Measurements from ENCODE around the gene LCA5L. TPM values are rescaled to one million over a fixed set of nuclear protein-coding genes. Genes with fewer than 3 reads are reported as not detected.

LCA5L gene
- total and polyA plus RNA-seq, 2 donors (not counting 1 experiment from before 2014, with no cell fraction given), result 0.62 TPM; not detected in 1

DNA sequence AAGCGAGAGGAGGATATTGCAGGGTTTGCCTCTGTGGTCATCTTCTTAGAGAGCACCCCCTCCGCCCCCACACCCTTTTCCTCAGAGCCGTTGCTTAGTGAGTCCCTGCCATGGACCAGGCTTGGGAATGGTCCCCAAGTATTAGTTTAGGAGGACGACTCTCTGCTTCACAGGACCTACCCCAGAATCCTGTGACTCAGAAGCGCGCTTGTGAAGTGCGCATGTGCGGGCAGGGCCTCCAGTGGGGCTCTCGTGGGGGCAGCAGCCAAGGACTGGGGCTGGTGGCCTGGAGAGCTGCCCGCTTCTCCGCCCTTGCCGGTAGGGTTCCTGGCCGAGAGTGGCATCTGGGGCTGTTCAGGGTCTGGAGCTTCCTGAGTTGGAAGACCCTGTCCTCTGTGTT lies 59.4 kb downstream of the LCA5L start:
- no peaks in the 10 kb centered on the region for H3K9me3 Mint-ChIP-seq (ENCODE audit: insufficient read depth)
- 77% methylated on average over 11 of the region's 13 CpGs for WGBS (ENCODE audit: insufficient coverage)
- Histone ChIP-seq H3K27me3 (replicated peaks in 1 of 4; ENCODE audit: control extremely low read depth in 1 of 4, control insufficient read depth in 3 of 4, insufficient read depth in 4 of 4, low read length in 3 of 4) (no peaks in the 10 kb centered on the region), H3K4me3 (ENCODE audit: control extremely low read depth in 1 of 5, extremely low read depth in 1 of 5, insufficient read depth in 1 of 5, low read depth in 2 of 5, low read length in 4 of 5) (peak overlapping the region in 3 of 5 experiments; percentile 27 to 46 (median 28)), H4K20me1 (ENCODE audit: control insufficient read depth, insufficient read depth, low read length, poor library complexity, severe bottlenecking) (peaks cover 9% of the 10 kb centered on the region), H3K9me3 (ENCODE audit: control extremely low read depth in 1 of 3, control insufficient read depth in 2 of 3, insufficient read depth in 1 of 3, low read length in 2 of 3) (no peaks in the 10 kb centered on the region), H3K9ac (ENCODE audit: low read length) (no peak overlapping the region), H3K4me1 (ENCODE audit: control insufficient read depth in 2 of 2, insufficient read depth in 2 of 2, low read length in 2 of 2) (peaks cover 13 to 21% of the 10 kb centered on the region in 2 donors), H3K79me2 (ENCODE audit: control insufficient read depth, insufficient read depth, low read length) (peaks cover 45% of the 10 kb centered on the region), H3K27ac (ENCODE audit: low read length in 2 of 2) (no peak overlapping the region), H2AFZ (ENCODE audit: insufficient read depth, low read depth, low read length, poor library complexity, severe bottlenecking) (peak overlapping the region; percentile 25), H3K4me2 (replicated peaks; ENCODE audit: low read depth, low read length, poor library complexity, severe bottlenecking) (peak overlapping the region; percentile 56), H3K36me3 (replicated peaks in 1 of 2; ENCODE audit: control extremely low read depth in 1 of 2, control insufficient read depth in 1 of 2, extremely low read depth in 1 of 2, insufficient read depth in 2 of 2, low read length in 1 of 2) (no peaks in the 10 kb centered on the region)
- POLR2A ChIA-PET, result interaction anchor here (2.1 kb wide), 1 partner anchor 37 kb away, joined by 8 read pairs; the partner anchor contains the start of gene HMGN1
- CTCF ChIA-PET, result interaction anchor here (0.9 to 1.5 kb wide), 2 partner anchors 9 to 12 kb away, joined by 4 to 5 read pairs; no protein-coding TSS in a partner anchor
- H3K4me1 Mint-ChIP-seq, result peaks cover 32% of the 10 kb centered on the region
- no peaks in the 10 kb centered on the region for H3K27me3 Mint-ChIP-seq
- peak overlapping the region; percentile 55 for H3K4me3 Mint-ChIP-seq
- no peak overlapping the region for H3K27ac Mint-ChIP-seq
- TF ChIP-seq, protein P1, sequence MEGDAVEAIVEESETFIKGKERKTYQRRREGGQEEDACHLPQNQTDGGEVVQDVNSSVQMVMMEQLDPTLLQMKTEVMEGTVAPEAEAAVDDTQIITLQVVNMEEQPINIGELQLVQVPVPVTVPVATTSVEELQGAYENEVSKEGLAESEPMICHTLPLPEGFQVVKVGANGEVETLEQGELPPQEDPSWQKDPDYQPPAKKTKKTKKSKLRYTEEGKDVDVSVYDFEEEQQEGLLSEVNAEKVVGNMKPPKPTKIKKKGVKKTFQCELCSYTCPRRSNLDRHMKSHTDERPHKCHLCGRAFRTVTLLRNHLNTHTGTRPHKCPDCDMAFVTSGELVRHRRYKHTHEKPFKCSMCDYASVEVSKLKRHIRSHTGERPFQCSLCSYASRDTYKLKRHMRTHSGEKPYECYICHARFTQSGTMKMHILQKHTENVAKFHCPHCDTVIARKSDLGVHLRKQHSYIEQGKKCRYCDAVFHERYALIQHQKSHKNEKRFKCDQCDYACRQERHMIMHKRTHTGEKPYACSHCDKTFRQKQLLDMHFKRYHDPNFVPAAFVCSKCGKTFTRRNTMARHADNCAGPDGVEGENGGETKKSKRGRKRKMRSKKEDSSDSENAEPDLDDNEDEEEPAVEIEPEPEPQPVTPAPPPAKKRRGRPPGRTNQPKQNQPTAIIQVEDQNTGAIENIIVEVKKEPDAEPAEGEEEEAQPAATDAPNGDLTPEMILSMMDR (IDR thresholded peaks at IDR 0.05), result no peak
- TF ChIP-seq EZH2 (IDR thresholded peaks at IDR 0.05; ENCODE audit: borderline replicate concordance, insufficient read depth, low read depth, low read length, poor library complexity, severe bottlenecking), result no peak
- intact Hi-C loops (cut with micrococcal nuclease), result loop anchor here (2.0 kb wide), 1 partner anchor 59 kb away; the partner anchor contains the start of gene LCA5L
- DNase-seq (no peak), ATAC-seq (ENCODE audit: low read depth) (no peak)

Data from B cell (primary cell).